ENCODE results near the gene SMC1B.
"Not testable (repeated sequence)": the region's sequence is repeated elsewhere in the genome, so short reads cannot be mapped to it uniquely, and the experiment has no call there.

SMC1B gene

DNA sequence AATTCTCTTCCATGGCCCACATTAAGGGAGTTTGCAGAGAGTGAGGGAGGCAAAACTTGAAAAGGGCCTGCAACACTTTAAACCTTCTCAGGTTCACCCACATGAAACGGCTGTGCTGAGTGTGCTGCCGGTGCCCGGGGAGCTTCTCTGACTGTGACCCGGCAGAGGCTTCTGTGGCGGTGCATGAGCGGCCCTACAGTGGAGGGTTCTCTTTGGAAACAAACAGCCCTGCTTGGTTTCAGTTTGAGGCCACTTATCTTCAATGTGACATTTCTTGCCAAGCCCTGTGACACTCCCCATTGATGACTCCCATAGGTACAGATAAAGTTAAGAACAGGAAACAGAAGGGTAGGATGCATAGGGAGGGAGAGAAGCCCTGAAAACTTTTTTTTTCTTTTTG lies 71.9 kb downstream of the SMC1B start:
- DNase-seq (ENCODE audit: low spot score), result peak; percentile 66

DNA sequence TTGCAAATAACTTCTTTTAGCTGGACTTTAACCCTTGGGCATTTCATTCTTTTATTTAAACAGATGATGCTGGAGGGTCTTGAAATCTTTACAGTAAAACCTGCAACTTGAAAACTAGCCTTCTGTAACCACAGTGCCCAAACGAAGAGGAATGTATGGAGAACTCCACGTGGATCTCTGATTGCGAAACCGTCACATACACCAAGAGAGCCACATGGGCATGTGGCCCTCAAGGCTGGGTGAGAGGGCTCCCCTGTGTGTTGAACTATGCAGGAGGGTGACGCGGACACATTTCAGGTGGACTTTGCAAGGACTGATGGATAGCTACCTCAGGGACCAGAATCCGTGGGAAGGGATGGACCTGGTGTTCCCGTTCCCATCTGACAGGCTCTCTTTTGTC lies 73.1 kb downstream of the SMC1B start:
- no peak for DNase-seq (ENCODE audit: low spot score)

DNA sequence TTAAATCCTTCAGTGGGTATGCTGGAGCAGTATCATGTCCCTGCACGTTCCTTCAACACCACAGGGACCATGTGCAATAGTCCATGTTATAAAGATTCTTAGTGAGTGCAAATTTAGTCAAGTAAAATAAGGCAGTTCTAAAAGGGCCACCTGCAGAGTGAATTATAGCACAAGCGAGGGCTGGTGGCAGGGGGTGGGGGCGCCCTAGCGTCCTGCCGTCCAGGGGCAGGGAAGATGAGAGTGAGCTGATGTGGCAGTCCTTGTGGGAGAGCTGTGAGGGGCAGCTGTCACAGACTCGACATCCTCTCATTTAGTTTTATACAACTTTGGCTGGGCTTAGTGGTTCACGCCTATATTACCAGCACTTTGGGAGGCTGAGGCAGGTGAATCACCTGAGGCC lies 74.6 kb downstream of the SMC1B start:
- DNase-seq (ENCODE audit: low spot score), result no peak

DNA sequence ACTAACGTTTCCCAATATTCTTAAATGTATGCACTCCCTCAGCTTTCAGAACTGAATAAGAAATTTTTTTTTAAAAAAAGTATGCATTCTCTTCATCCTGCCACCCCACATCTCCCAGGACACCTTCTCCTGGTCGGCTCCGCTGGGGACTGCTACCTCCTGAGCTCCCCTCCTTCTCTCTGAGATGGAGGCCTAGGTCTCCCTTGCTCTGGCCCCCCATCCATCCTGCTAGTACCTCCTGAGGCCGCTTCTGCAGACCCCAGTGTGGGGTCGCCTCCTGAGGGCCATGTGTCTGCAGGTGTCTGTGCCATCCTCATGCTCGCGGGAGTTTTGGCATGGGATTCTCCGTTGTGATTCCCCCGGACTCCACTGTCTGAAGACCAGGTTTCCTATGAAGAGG lies 75.9 kb downstream of the SMC1B start:
- no peak for DNase-seq (ENCODE audit: low spot score)

DNA sequence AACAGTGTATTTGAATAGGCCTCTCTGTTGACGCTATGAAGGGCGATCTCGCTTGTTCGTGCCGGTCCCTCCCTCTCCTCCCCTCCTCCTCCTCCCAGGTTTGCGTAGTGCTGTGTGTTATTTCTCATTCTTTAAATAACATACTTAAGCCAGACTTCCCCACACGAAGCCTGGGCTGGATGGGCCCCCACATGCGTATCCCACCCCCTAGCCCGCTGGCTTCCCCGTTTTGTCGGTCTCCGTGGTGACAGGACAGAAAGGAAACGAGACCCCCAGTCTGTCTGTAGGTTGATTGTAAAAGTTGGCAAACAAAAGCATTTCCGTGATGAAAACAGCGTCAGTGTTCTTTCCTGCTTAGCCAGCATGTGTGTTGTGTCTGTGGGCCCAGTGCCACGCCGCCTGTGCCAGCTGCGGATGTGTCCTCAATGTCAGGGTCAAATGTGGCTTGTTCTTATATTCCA lies 76.4 kb downstream of the SMC1B start:
- DNase-seq (ENCODE audit: low spot score), result no peak

DNA sequence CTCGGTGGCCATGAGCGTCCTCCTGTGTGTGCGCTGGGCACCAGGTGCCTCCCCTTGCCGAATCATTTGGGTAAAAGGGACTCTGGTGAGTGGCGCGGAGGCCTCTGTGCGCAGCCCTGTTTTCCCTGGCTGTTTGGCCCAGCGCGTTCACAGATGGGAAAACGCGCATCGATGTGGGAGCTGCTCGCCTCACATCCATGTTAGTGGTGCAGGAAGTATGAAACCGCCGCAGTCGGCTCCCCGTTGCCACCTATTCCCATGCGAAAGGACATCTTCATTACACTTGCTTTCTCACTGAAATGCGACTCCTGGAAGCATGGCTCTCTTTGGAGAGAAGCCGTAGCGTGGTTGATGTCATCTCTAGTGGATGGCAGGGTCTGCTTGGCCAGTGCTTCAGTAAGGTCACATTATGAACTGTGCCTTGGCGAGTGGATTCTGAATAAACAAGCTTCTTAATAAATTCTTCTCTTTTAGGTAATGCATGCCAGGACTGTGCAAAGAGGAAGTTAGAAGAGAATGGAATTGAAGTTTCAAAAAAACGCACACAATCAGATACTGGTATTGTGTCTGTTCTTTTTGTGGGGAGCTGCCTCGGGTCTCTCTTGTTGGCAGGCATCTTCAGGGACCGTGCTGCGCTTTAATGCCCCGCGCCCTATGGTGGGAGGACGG lies 77.4 kb downstream of the SMC1B start:
- no peak for DNase-seq (ENCODE audit: low spot score)

DNA sequence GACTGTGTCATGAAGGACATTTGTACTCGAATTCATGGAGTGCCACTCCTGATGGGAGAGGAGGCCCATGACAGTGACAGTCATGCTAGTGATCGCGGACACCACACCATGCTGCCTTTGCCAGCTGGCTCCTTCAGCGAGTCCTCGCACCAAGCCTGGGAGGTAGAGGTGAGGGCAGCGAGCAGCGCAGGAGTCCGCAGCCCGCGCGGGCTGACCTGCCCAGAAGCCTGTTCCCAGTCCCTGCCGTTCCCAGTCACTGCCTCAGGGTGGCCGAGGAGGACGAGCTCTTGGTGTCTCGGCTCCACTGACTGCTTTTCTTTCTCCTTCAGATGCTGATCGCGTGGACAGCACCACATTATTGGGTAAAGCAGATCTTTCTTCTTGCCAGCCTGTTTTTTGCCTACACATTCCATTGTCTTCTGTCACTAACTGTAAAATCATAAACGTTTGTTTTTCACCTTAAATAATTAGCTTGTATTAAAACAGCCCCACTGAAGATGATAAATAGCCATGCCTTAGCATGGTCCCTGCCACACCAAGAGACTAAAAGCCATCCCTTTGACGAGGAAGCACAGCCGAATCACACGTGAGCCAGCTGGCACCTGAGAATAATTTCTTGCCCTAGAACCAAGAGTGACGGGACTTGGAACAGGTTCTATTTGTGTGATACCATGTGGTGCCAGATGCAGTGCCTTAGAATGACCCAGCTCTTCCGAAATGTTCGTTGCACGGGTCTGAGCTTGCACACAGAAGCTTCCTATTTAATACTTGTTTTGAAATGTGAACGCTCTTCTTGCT lies 78.2 kb downstream of the SMC1B start:
- no peak for DNase-seq (ENCODE audit: low spot score)

DNA sequence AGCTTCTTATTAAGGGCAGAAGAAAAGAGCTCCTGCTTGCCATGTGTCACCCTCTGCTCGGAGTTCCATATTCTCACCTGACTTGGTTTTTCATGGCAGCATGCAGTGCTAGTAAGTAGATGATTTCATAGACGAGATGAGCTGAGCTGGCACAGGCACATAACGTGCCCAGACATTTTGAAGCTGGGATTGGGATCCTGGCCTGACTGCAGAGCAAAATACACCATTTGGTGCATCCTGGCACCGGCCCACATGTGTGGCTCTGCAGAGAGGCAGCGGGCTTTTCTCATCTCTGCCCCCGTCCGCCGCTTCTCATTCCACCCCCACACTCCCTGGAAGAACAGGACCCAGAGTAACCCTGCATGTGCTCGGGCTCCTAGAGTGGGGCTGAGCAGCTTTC lies 78.9 kb downstream of the SMC1B start:
- no peak for DNase-seq (ENCODE audit: low spot score)

DNA sequence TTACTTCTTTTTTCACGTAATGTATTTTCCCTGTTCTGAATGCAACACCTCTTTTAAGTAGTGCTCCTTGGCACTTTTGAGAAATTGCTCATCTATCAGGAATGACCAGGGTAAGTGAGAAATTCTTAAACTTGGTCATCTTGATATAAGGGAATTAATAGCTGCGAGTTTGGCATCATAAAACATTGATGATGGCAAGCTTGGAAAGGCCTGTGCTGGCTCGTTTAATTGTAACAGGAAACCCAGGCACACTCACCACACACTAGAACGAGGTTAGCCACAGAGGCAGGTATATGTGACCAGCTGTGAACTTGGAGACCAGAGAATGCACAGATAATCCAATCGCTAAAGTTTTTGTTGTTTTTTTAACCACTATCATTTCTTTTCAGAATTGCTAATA lies 79.3 kb downstream of the SMC1B start:
- DNase-seq (ENCODE audit: low spot score), result no peak

DNA sequence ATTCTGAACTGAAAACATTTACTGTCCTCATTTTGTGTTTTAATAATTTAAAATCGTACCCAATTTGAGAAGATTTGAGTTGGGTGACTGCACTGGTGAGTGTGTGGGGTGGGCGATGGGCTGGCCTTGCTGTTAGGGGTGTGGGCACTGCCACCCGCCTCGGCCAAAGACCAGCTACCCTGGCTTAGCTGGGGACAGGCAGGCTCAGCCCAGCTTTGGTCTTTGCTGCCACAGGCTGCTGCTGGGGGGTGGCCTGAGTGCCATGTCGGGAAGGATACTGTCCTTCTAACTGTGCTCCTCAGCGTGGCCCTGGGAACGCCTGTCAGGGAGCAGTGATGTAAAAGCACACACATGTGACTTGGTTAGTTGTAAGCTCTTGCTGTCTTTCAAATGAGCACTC lies 81.4 kb downstream of the SMC1B start:
- no peak for DNase-seq (ENCODE audit: low spot score)

DNA sequence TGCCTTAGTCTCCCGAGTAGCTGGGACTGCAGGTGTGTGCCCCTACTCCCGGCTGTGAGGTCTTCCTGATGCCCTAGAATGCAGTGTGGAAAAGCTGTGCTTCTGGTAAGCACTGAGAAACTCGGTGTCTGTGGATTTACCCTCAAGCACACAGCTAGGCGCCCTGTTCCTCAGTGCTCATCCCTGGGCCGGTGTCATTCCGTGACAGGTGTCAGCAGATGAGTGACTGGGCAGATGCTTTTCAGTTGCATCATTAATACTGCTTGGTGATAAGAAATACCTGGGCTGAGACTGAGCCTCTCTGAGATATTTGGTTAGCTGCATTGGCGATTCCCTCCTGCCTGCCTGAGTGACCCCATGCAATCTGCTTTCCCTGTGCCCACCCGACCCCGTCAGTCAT lies 81.9 kb downstream of the SMC1B start:
- DNase-seq (ENCODE audit: low spot score), result no peak

DNA sequence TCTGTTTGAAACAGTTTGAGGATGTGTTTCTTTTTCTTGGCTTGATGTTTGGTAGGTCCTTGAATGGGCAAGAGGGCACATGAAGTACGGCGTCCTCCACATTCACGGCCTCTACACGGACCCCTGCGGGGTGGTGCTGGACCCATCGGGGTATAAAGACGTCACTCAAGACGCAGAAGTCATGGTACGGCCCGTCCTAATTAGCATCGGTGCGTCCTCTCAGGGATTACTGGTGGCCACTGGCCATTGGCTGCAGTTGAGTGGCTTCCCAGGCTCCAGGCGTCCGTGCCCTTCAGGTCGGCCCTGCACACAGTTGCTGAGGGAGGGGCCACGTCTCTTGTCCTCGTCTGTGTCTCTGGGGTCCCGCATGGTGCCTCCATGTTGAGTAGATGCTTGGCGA lies 82.9 kb downstream of the SMC1B start:
- DNase-seq (ENCODE audit: low spot score), result no peak

DNA sequence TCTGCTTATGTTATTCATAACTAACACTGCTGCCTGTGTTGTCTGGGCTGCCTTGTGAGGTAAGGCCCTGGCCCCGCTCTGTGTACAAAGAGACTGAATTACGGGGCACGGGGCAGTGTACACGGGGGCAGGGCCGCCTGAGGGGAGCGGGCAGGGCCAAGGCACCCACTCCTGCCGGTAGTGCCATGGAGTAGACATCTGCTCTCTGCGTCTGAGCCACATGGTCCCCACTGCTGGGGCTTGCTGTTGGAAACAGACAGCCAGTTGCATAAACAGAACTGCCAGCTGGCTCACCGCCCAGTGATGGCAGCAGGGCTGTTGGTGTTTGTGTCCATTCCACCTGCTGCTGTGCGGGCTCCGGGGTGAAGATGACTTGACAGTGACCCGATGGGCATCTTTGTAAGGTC lies 83.9 kb downstream of the SMC1B start:
- peak; percentile 62 for DNase-seq (ENCODE audit: low spot score)

DNA sequence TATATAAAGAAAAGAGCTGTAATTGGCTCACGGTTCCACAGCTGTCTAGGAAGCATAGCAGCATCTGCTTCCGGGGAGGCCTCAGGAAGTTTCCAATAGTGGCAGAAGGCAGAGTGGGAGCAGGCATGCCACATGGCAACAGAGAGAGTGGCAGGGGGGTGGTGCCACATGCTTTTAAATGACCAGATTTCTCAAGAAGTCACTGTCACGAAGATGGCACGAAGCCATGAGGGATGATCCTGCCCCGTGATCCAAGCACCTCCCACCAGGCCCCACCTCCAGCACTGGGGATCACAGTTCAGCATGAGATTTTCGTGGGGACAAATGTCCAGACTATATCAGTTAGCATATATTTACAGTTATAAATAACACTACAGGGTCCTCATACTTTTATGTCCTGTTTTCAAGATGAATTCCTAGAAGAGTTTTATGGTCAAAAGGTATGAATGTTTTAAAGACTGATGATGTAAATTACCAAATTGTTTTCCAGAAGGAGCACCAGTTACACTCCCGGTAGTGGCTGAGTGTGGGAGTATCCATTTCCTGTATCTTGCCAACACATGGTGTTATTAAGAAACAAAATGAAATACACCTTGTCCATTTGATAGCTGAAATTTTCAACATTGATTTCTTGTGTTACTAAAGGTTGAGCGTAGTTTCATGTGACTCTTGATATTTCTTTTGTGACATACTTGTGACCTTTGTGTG lies 84.4 kb downstream of the SMC1B start:
- peak; percentile 83 for DNase-seq (ENCODE audit: low spot score)

DNA sequence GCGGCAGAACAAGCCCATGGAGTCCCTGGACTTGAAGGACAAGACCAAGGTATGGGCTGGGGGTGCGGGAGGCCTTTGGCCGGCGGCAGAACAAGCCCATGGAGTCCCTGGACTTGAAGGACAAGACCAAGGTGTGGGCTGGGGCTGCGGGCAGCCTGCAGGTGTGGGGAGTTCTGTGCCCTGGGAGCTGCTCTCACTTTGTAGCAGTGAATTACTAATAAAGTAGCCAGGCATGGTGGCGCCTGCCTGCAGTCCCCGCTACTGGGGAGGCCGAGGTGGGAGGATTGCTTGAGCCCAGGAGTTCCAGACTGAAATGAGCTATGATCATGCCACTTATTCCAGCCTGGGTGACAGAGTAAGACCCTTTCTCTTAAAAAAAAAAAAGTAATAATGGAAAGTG lies 85.1 kb downstream of the SMC1B start:
- not testable (repeated sequence) for DNase-seq (ENCODE audit: low spot score)

DNA sequence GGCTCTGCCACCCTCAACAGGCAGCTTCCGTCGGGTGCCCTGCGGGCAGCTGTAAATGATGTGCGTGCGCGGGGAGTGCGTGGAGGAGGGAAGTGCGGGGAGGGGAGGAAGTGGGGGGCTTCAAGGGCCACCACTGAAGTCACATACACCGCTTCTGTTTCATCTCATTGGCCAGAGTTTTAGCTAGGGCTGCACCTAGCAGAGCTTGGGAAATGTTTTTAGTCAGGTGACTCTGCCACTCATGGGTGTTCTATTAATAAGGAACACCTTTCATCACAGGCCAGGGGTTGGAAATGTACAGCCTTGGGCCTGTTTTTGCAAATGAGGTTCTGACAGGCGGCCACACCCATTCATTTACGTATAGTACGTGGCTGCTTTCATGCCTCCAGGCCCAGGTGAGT lies 89.1 kb downstream of the SMC1B start:
- no peak for DNase-seq (ENCODE audit: low spot score)

DNA sequence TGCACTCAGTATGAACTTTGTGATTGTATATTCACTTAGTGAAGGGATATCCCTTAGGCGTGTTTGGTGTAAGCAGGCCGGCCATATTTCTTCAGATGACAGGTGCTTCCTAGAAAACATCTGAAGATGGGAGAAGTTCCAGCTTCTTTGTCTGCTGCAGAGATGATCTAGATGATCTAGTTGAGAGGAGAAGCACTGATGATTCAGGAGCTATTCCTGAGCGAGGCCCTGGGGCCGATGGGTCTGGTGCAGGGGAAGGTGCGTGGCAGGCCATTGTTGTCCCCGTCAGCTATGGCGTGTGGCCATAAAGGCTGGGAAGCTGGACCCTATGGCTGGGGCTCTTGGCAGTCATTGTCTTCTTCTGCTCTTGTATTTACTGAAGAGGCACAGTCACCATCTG lies 89.7 kb downstream of the SMC1B start:
- no peak for DNase-seq (ENCODE audit: low spot score)

DNA sequence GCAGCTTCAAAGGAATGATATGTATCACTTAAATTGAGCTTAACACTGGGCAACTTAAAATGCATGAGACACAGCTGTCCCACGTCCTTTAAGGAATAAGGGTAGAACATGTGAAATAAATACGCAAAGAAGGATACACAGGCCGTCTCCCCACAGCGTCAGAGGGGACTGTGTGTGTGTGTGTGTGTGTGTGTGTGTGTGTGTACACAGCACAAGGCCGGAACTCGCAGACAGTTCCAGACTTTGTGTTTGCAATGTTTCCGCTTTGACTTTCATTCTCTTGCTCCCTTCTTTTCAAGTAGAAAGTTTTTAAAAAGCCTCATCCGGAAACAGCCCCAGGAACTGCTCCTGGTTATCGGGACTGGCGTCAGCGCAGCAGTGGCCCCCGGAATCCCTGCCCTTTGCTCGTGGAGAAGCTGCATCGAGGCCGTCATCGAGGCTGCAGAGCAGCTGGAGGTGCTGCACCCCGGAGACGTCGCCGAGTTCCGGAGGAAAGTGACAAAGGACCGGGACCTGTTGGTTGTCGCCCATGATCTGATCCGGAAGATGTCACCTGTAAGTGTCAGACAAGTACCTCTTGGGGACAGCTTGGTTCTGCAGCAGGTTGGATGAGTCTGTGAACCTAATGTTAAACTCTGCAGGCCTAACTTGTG lies 90.4 kb downstream of the SMC1B start:
- DNase-seq (ENCODE audit: low spot score), result no peak

DNA sequence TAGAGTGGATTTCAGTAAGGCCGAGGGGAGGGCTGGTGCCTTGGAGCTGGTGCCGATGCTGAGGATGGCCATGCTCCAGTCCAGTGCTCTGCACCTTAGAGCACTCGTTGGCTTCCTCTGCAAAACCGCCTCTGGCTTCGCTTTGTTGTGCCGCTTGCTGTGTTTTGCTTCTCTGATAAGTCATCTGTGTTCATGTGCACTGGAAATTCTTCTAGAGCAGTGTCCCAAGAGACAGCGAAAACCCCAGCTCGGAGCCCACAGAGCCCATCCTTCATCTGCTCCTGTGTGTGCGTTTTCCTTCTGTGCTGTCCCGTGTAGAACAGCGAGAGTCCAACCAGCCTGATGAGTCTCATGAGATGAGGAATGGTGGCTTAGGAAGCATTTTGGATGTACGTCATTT lies 91.6 kb downstream of the SMC1B start:
- DNase-seq (ENCODE audit: low spot score), result no peak

DNA sequence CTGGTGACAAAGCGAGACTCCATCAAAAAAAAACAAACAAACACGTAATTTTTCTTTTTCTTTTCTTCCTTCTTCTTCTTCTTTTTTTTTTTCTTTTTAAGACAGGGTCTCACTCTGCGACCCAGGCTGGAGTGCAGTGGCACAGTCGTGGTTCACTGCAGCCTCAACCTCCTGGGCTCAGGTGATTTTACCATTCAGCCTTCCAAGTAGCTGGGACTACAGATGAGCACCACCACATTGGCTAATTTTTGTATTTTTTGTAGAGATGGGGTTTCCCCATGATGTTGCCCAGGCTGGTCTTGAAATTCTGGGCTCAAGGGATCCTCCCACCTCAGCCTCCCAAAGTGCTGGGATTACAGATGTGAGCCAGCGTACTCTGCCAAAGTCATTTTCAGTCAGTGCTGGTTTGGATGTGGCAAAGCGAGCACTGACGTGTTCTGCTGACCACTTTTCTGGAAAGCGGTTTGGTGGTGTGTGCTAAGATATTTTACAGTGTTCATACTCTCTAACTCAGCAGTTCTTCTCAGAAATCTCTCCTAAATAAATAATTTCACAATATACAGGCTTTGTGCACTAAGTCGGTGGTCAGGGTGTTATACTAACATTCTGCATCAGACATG lies 92.9 kb downstream of the SMC1B start:
- no peak for DNase-seq (ENCODE audit: low spot score)

DNA sequence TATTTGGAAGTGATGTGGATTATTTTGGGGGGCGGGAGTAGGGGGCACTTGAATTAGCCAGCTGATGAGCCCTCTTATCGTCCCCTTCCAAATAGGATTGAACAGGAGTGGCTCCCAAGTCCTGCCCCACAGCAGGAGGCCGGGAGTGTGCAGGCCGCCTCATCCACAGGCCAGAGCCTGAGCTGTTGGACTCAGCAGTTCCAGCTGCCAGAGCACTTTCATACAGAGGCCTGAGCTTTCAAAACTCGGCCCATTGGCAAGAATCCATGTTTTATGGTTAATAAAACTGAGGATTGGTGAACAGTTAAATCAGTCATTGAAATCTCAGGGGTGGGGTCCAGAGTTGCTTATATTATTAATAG lies 94.1 kb downstream of the SMC1B start:
- no peak for DNase-seq (ENCODE audit: low spot score)

All from hematopoietic multipotent progenitor cell treated with erythropoietin and hydrocortisone succinate and interleukin-3 and kit ligand, for 17 days (in vitro differentiated cells).